GM18868 (cell line): ENCODE measurements around the gene APBA2.

Source experiments
- ATAC-seq: cut with Tn5 transposase; IDR thresholded peaks from one replicate; pipeline ENCODE4 v1.9.1; 2021; ENCODE audit warnings: mild to moderate bottlenecking, moderate library complexity; ENCODE audit not compliant: unreplicated experiment

Gene APBA2

GRCh38 chr15:28895146-28895545, 9.4 kb downstream of the APBA2 start:
- no peak for ATAC-seq

GRCh38 chr15:28895566-28895965, 9.8 kb downstream of the APBA2 start:
- ATAC-seq = no peak

GRCh38 chr15:28896951-28897350, 11.2 kb downstream of the APBA2 start:
- no peak for ATAC-seq

GRCh38 chr15:28897861-28898585, 12.2 kb downstream of the APBA2 start:
- no peak for ATAC-seq

- no peak for ATAC-seq
These were observed 13.4 kb downstream of the APBA2 start for GRCh38 chr15:28899061-28899738.

- no peak for ATAC-seq
These were observed 14.5 kb downstream of the APBA2 start for GRCh38 chr15:28900041-28900891.

GRCh38 chr15:28900892-28901586, 15.3 kb downstream of the APBA2 start:
- no peak for ATAC-seq

- no peak for ATAC-seq
These were observed 15.8 kb downstream of the APBA2 start for GRCh38 chr15:28901587-28901980.

- ATAC-seq = no peak
These were observed 16.4 kb downstream of the APBA2 start for GRCh38 chr15:28901987-28902745.

GRCh38 chr15:28902856-28903255, 17.1 kb downstream of the APBA2 start:
- ATAC-seq = no peak

GRCh38 chr15:28903555-28903954, 17.8 kb downstream of the APBA2 start:
- ATAC-seq = no peak

- no peak for ATAC-seq
These were observed 18.2 kb downstream of the APBA2 start for GRCh38 chr15:28904003-28904402.

- ATAC-seq = no peak
These were observed 19.0 kb downstream of the APBA2 start for GRCh38 chr15:28904541-28905315.

- no peak for ATAC-seq
These were observed 21.7 kb downstream of the APBA2 start for GRCh38 chr15:28907338-28907960.

- no peak for ATAC-seq
These were observed 24.3 kb downstream of the APBA2 start for GRCh38 chr15:28909958-28910500.

GRCh38 chr15:28911310-28911931, 25.6 kb downstream of the APBA2 start:
- no peak for ATAC-seq

GRCh38 chr15:28912422-28912821, 26.6 kb downstream of the APBA2 start:
- ATAC-seq = no peak

GRCh38 chr15:28913171-28913765, 27.5 kb downstream of the APBA2 start:
- ATAC-seq = no peak
